WTC11 (cell line): ENCODE data around the gene NIPA2. TPM values are rescaled to one million over a fixed set of nuclear protein-coding genes. Genes with fewer than 3 reads are reported as not detected.
"Not testable (repeated sequence)": the region's sequence is repeated elsewhere in the genome, so short reads cannot be mapped to it uniquely, and the experiment has no call there.

Experiments used
- ATAC-seq: fragments of 200-7000 bp; cut with Tn5 transposase; 2 replicates; pipeline ENCODE4 v1.10.0; 2021; ENCODE audit warnings: mild to moderate bottlenecking, moderate library complexity
- CTCF ChIA-PET: fragments of 300-600 bp; sonication (Branson Sonifier 250); formaldehyde crosslinking; loops from one replicate; lab custom pipeline; 2021; ENCODE audit warnings: antibody characterized with exemption; lab: Charles Lee
- POLR2A ChIA-PET: fragments of 350-600 bp; sonication (Branson Sonifier 250); formaldehyde crosslinking; loops from one replicate; lab custom pipeline; 2021; ENCODE audit warnings: antibody characterized with exemption; lab: Charles Lee
- DNase-seq: peaks from one replicate; pipeline ENCODE4 v3.0.0; 2021; ENCODE audit warnings: low spot score
- H3K27ac Mint-ChIP-seq: 2 replicates; pipeline ENCODE4 v1.8.0; 2021; ENCODE audit warnings: mixed read lengths
- H3K27me3 Mint-ChIP-seq: 2 replicates; pipeline ENCODE4 v1.8.0; 2021; ENCODE audit warnings: low read depth, mild to moderate bottlenecking, moderate library complexity, mixed read lengths
- H3K36me3 Mint-ChIP-seq: 2 replicates; pipeline ENCODE4 v1.8.0; 2021; ENCODE audit warnings: mixed read lengths
- H3K4me1 Mint-ChIP-seq: 2 replicates; pipeline ENCODE4 v1.8.0; 2022; ENCODE audit warnings: mixed read lengths
- H3K4me3 Mint-ChIP-seq: 2 replicates; pipeline ENCODE4 v1.8.0; 2021; ENCODE audit warnings: mild to moderate bottlenecking, moderate library complexity, mixed read lengths
- H3K9me3 Mint-ChIP-seq: 2 replicates; pipeline ENCODE4 v1.8.0; 2021; ENCODE audit warnings: mixed read lengths
- CDX4 ChIP-seq: fragments of 250-450 bp; sonication (Bioruptor Pico); IDR thresholded peaks from 2 replicates; pipeline ENCODE4 v1.9.0; 2021; ENCODE audit warnings: moderate library complexity, mild to moderate bottlenecking, inconsistent platforms, borderline replicate concordance
- ERG ChIP-seq: fragments of 250-450 bp; sonication (Bioruptor Pico); IDR thresholded peaks from 2 replicates; pipeline ENCODE4 v1.8.0; 2021; ENCODE audit warnings: mild to moderate bottlenecking
- HMGXB4 ChIP-seq: sonication (generic); formaldehyde crosslinking; IDR thresholded peaks from 2 replicates; pipeline ENCODE4 v1.8.1; 2023; ENCODE audit warnings: mild to moderate bottlenecking, moderate library complexity, missing genetic modification reagents
- MXD4 ChIP-seq: fragments of 250-450 bp; sonication (Bioruptor Pico); IDR thresholded peaks from 2 replicates; pipeline ENCODE4 v1.8.0; 2021; ENCODE audit warnings: mild to moderate bottlenecking, moderate library complexity, borderline replicate concordance
- PRDM15 ChIP-seq: sonication (generic); formaldehyde crosslinking; IDR thresholded peaks from 2 replicates; pipeline ENCODE4 v1.8.0; 2022; ENCODE audit warnings: missing genetic modification reagents
- SMAD3 ChIP-seq: sonication (generic); formaldehyde crosslinking; IDR thresholded peaks from 2 replicates; pipeline ENCODE4 v1.8.0; 2022; ENCODE audit warnings: missing genetic modification reagents, mild to moderate bottlenecking, borderline replicate concordance
- SOX15 ChIP-seq: fragments of 250-450 bp; sonication (Bioruptor Pico); IDR thresholded peaks from 2 replicates; pipeline ENCODE4 v1.9.0; 2021; ENCODE audit warnings: mild to moderate bottlenecking
- TEAD4 ChIP-seq: sonication (generic); formaldehyde crosslinking; IDR thresholded peaks from 2 replicates; pipeline ENCODE4 v1.8.0; 2022; ENCODE audit warnings: mild to moderate bottlenecking, missing genetic modification reagents
- TP53 ChIP-seq: sonication (generic); formaldehyde crosslinking; IDR thresholded peaks from 2 replicates; pipeline ENCODE4 v1.8.1; 2023; ENCODE audit warnings: mild to moderate bottlenecking, missing genetic modification reagents
- ZBTB43 ChIP-seq: sonication (generic); formaldehyde crosslinking; IDR thresholded peaks from 2 replicates; pipeline ENCODE4 v1.8.1; 2023; ENCODE audit warnings: mild to moderate bottlenecking, missing genetic modification reagents
- ZNF263 ChIP-seq: sonication (generic); formaldehyde crosslinking; IDR thresholded peaks from 2 replicates; pipeline ENCODE4 v1.8.1; 2022; ENCODE audit warnings: low read depth, mild to moderate bottlenecking, moderate library complexity, missing genetic modification reagents
- ZNF281 ChIP-seq: sonication (generic); formaldehyde crosslinking; IDR thresholded peaks from 2 replicates; pipeline ENCODE4 v1.8.0; 2023; ENCODE audit warnings: mild to moderate bottlenecking, missing genetic modification reagents
- ZNF317 ChIP-seq: sonication (generic); formaldehyde crosslinking; IDR thresholded peaks from 2 replicates; pipeline ENCODE4 v1.8.1; 2023; ENCODE audit warnings: low read depth, mild to moderate bottlenecking, moderate library complexity, missing genetic modification reagents, borderline replicate concordance
- ZNF396 ChIP-seq: fragments of 250-450 bp; sonication (Bioruptor Pico); IDR thresholded peaks from 2 replicates; pipeline ENCODE4 v1.8.0; 2021; ENCODE audit warnings: mild to moderate bottlenecking, moderate library complexity, borderline replicate concordance
- ZNF512 ChIP-seq: sonication (generic); formaldehyde crosslinking; IDR thresholded peaks from 2 replicates; pipeline ENCODE4 v1.8.1; 2022; ENCODE audit warnings: missing genetic modification reagents, borderline replicate concordance
- total RNA-seq: library from RNA; stranded (reverse); gene quantifications from 3 replicates; pipeline ENCODE4 v1.2.3, GENCODE V29; 2021

The NIPA2 gene
- total RNA-seq, 1 experiment from 2014 or later = 79.5 TPM

- Mint-ChIP-seq H3K36me3 (peaks cover 4% of the 10 kb centered on the region; the same call in 1 of the 2 replicates), H3K4me3 (no peak overlapping the region), H3K9me3 (peaks cover 4% of the 10 kb centered on the region), H3K4me1 (peaks cover 14% of the 10 kb centered on the region), H3K27me3 (no peaks in the 10 kb centered on the region), H3K27ac (peak overlapping the region; percentile 74; the same call in 1 of the 2 replicates)
- no peak for DNase-seq
- TF ChIP-seq MXD4 (CRISPR knock-in tag) = no peak
- TF ChIP-seq ZNF317 = no peak
- TF ChIP-seq HMGXB4 (CRISPR knock-in tag) = no peak
- TF ChIP-seq PRDM15 (CRISPR knock-in tag) = no peak
- no peak for TF ChIP-seq ZNF512
- TF ChIP-seq TEAD4 (CRISPR knock-in tag) = no peak
- no peak for TF ChIP-seq TP53
- TF ChIP-seq ZNF396 = no peak
- no peak for TF ChIP-seq SOX15 (CRISPR knock-in tag)
- TF ChIP-seq SMAD3 (CRISPR knock-in tag) = no peak
- TF ChIP-seq ERG = no peak
- ATAC-seq = no peak
- ChIA-PET POLR2A (no interaction called here), CTCF (no interaction called here)
Measured at GRCh38 chr15:22799902-22800301, 38.6 kb upstream of the NIPA2 start.

- DNase-seq, H3K27me3 Mint-ChIP-seq, H3K4me1 Mint-ChIP-seq, CTCF ChIA-PET, H3K27ac Mint-ChIP-seq, H3K9me3 Mint-ChIP-seq, ATAC-seq, H3K36me3 Mint-ChIP-seq, H3K4me3 Mint-ChIP-seq, POLR2A ChIA-PET: not testable (repeated sequence)
Measured at GRCh38 chr15:22803006-22803405, 35.5 kb upstream of the NIPA2 start.

GRCh38 chr15:22806156-22806555 is 32.3 kb upstream of the NIPA2 start:
- H3K4me1 Mint-ChIP-seq = peaks cover 5% of the 10 kb centered on the region
- no peaks in the 10 kb centered on the region for H3K36me3 Mint-ChIP-seq
- DNase-seq = no peak
- no peak for TF ChIP-seq ZNF281
- TF ChIP-seq ZNF263 (CRISPR knock-in tag) = no peak
- TF ChIP-seq ZBTB43 = no peak
- TF ChIP-seq CDX4 = no peak
- no peak for TF ChIP-seq SOX15 (CRISPR knock-in tag)
- H3K4me3 Mint-ChIP-seq = no peak overlapping the region
- CTCF ChIA-PET = no interaction called here
- no peaks in the 10 kb centered on the region for H3K27me3 Mint-ChIP-seq
- POLR2A ChIA-PET = no interaction called here
- H3K9me3 Mint-ChIP-seq = no peaks in the 10 kb centered on the region
- peak overlapping the region; percentile 50 for H3K27ac Mint-ChIP-seq
- ATAC-seq = no peak
